GM21423 (cell line): ENCODE data around the gene REXO4.
"Not testable (repeated sequence)": the region's sequence is repeated elsewhere in the genome, so short reads cannot be mapped to it uniquely, and the experiment has no call there.

Experiments used
- ATAC-seq: cut with Tn5 transposase; IDR thresholded peaks from one replicate; pipeline ENCODE4 v1.9.1; 2021; ENCODE audit warnings: mild to moderate bottlenecking, moderate library complexity; ENCODE audit not compliant: unreplicated experiment

Gene REXO4

DNA sequence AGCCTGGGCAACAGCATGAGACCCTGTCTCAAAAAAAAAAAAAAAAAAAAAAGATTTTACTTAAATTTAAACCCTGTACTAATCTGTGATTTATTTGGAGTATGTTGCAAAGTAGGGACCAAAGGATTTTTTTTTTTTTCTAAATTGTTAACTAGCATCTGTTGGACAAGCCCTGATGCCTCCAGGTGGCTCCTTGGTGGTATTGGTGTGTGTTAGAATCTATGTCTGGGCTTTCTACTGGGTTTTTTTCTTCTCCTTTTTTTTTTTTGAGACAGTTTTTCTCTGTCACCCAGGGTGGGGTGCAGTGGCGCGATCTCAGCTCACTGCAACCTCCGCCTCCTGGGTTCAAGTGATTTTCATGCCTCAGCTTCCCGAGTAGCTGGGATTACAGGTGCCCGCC, 34.1 kb upstream of the REXO4 start:
- not testable (repeated sequence) for ATAC-seq

DNA sequence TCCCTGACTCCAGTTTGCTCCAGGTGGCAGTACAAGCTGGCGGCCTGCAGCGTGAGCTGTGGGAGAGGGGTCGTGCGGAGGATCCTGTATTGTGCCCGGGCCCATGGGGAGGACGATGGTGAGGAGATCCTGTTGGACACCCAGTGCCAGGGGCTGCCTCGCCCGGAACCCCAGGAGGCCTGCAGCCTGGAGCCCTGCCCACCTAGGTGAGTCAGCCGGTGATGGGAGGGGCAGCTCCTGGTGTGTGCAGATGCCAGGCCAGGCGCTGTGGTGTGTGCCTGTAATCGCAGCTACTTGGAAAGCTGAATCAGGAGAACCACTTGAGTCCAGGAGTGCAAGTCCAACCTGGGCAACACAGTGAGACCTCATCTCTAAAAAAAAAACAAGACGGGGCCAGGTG, 31.9 kb upstream of the REXO4 start:
- ATAC-seq, result no peak

DNA sequence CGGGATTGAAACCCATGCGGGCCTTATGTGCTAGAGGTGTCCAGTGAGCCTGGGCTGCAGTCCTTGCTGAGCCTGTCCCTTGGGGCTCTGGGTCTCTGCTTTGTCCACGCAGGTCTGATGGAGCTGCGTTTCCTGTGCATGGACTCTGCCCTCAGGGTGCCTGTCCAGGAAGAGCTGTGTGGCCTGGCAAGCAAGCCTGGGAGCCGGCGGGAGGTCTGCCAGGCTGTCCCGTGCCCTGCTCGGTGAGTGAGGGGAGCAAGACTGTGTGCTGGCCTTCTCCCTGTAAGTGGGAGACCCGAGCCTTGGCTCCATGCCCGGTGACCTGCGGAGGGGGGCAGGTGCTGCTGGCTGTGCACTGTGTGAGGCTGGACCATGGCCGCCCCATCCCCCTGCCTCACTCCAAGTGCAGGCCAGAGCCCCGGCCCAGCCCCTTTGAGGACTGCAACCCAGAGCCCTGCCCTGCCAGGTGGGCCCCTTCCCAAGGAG, 30.7 kb upstream of the REXO4 start:
- ATAC-seq, result no peak

DNA sequence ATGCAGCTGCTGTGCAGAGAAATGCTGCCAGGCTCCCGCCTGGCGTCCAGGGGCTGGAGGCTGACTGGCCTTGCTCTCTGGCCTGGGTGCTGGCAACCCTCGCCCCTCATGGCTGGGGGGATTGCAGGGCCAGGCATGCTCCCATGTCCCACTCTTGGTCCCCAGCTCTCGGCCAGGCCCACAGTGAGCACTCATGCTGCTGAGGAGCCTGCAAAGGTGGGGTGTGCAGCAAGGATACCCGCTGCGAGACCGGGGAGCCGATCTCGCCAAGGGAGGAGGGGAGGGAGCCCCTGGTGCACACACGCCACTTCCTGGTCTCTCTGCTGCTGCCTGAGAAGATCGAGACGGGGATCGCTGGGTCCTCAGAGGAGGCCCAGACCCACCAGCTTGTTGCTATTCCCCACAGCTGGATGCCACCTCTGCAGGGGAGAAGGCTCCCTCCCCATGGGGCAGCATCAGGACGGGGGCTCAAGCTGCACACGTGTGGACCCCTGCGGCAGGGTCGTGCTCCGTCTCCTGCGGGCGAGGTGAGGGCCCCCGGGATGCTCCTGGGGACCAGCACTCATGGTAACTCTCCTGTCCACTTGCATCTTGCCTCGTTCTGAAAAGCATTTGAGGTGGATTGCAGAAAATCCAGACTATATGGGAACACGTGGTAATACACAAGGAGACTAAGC, 27.6 kb upstream of the REXO4 start:
- no peak for ATAC-seq

DNA sequence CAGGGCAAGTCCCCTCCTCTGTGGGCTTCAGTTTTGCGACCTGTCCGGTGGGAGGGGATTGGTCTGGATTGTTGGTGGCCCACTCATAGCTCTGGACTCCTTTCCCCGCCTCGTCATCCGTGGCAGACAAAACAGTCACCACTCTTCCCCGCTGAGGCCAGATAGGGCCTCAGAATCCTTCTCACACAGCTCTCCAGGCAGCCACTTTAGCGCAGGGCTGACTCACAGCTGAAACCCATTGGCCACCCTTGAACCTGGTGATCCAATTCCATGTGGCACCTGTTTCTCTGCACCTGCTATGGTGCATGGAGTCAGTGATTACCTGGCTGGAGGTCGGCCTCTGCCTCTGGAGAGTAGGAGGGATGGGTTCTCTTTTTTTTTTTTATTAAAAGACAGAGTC, 26.2 kb upstream of the REXO4 start:
- no peak for ATAC-seq

DNA sequence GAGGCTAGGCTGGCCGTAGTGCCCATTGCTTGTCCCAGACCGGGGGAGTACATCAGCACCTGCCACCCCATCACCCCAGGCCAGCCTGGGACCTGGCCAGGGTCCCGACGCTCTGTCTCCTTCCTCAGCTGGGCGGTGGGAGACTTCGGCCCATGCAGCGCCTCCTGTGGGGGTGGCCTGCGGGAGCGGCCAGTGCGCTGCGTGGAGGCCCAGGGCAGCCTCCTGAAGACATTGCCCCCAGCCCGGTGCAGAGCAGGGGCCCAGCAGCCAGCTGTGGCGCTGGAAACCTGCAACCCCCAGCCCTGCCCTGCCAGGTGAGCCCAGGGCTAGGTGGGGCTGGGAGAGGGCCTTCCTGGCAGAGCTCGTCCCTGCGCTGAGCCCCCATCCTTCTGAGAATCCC, 25.4 kb upstream of the REXO4 start:
- ATAC-seq, result no peak

DNA sequence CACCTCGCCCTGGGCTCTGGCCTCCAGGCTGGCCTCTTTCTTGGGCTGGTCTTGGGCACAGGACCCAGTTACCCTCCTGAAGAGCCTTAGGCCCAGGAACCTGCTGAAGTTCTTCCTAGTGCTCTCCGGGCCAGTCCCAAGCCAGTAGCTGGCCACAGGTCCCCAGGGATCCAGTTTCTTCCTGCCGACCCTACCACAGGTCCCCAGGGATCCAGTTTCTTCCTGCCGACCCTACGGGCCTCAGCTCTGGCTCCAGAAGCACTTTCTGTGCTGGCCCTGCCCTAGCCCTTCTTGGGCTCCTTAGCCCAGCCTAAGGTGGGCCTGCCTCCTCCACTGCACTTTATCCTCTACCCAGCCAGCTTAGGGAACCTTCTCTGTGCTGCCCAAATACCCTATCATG, 23.8 kb upstream of the REXO4 start:
- no peak for ATAC-seq

DNA sequence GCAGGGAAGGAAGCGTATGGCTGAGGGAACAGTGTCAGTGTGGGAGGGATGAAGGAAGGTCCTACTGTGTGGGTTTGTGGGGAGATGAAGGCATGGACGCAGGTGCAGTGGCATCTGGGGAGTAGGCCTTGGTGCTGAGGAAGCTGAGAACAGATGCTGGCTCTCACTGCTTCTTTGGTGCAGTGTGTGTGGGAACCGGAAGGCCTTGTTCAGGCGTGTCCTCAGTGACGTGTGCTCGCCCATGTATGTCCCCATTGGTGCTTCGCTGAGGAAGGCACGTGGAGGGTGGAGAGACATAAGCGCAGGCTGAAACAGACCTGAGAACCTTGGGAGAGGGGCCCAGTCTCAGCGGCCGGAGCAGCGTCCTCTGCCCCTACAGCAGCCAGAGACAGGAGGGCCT, 23.1 kb upstream of the REXO4 start:
- no peak for ATAC-seq

DNA sequence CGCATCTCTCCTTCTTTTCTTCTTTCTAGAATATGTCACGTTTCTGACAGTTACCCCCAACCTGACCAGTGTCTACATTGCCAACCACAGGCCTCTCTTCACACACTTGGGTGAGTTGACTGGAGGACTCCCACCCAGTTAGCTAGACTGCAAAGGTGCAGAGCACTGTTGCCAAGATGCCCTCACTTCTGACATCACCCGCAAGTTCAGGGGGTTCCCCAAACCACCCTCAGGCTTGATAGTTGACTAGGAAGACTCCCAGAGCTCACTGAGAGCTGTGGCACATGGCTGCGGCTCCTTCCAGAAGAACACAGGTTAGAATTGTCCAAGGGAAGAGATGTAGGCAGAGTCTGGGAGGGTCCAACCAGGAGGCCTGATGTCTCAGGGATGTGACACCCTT, 21.5 kb upstream of the REXO4 start:
- no peak for ATAC-seq

DNA sequence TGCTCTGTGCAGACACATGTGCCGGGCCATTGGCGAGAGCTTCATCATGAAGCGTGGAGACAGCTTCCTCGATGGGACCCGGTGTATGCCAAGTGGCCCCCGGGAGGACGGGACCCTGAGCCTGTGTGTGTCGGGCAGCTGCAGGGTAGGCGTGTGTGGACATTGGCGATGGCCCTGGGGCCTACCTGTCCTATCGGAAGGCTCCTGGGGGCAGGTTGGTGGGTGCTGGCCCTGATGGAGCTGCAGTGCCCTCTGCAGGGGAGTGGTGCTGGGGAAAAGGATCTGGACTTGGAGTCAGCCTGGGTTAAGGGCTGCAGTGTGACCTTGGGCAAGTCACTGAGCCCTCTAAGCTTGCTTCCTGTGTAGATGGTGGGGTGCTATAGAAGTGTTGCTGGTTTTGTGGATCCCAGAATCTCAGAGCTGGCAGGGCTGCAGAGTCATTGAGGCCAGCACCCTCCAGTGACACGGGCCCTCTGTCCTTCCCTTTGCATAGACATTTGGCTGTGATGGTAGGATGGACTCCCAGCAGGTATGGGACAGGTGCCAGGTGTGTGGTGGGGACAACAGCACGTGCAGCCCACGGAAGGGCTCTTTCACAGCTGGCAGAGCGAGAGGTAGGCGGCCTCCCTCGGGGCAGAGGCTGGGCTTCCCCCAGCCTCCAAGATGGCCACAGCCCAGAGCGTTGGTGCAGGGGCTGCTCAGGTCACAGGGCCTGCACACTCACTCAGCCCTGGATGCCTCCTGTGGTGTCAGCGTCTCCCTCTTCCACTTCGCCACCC, 20.1 kb upstream of the REXO4 start:
- no peak for ATAC-seq

DNA sequence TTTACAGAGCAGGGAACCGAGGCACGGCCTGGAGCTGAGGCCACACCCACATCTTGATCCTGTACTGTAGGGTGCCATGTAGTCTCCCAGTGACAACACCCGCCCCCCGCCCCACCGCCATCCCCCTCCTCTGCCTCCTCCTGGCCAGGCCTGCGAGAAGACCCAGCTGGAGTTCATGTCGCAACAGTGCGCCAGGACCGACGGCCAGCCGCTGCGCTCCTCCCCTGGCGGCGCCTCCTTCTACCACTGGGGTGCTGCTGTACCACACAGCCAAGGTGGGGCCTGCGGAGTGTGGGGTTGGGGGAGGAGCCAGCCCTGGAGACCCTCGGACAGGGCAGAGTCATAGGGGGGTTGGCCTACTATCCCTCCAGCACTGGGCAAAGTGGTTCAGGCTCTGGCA, 18.9 kb upstream of the REXO4 start:
- no peak for ATAC-seq

DNA sequence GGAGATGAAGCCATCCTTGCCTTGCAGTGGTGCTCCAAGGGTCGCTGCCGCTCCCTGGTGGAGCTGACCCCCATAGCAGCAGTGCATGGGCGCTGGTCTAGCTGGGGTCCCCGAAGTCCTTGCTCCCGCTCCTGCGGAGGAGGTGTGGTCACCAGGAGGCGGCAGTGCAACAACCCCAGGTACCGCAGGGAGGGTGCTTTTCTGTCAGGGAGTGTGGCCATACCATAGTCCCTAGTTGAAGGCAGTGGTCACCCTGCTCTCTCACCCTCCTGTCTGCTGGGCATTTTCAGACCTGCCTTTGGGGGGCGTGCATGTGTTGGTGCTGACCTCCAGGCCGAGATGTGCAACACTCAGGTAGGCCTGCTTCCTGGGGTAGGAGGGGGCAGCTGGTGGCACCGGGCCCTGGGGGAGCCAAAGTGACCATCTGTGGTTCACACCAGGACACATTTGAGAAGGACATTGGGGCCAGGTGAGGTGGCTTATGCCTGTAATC, 15.6 kb upstream of the REXO4 start:
- no peak for ATAC-seq

DNA sequence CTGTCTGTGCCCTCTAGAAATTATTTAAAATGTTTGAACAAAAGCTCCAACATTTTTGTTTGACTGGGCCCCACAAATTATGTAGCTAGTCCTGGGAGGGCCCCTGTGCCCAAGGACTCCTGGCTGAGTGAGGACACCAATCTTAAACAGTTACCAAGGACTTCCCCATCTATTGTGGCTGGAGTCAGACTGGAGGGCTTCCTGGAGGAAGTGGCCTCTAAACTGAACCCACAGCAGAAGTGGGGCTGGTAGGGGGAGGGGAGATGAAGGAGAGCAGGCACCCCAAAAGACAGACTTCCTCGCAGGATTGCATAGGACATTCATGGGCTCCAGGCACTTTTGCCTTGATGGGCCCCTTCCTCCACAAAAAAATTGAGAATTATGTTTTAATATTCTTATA, 12.4 kb upstream of the REXO4 start:
- ATAC-seq, result no peak

DNA sequence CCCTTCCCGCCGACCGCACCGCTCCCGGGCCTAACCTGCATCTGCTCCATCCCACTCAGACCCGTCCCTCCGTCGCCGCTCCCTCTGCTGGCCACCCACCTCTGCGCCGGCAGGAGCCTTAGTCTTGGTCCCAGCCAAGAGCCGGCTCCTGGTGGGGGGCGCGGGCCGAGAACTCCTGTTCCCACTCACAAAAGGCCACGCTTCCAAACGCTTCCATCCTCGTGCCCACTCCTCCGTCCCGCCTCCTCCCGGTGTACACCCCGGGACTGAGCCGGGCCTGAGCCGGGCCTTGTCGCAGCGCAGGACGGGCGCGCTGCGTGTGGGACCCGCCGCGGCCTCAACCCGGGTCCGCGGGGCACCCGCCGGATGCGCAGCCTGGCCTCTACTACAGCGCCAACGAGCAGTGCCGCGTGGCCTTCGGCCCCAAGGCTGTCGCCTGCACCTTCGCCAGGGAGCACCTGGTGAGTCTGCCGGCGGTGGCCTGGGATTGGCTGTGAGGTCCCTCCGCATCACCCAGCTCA, 11.9 kb upstream of the REXO4 start:
- ATAC-seq, result no peak

DNA sequence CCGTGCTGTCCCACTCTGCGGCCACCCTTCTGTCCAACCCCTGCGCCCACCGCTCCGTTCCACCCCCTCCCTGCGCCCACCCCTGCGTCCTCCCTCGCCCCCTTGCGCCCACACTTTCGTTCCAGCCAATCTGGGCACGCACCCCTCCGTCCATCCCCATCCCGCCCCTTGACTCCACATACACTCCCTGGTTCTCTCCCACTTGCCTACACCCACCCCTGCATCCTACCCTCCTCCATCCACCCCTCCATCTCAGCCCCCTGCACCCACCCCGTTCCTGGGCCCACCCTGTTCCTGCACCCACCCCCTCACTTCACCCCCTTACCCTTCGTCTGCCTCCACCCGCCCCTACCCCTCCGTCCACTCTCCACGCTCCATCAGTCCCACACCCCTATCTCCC, 11.4 kb upstream of the REXO4 start:
- no peak for ATAC-seq

DNA sequence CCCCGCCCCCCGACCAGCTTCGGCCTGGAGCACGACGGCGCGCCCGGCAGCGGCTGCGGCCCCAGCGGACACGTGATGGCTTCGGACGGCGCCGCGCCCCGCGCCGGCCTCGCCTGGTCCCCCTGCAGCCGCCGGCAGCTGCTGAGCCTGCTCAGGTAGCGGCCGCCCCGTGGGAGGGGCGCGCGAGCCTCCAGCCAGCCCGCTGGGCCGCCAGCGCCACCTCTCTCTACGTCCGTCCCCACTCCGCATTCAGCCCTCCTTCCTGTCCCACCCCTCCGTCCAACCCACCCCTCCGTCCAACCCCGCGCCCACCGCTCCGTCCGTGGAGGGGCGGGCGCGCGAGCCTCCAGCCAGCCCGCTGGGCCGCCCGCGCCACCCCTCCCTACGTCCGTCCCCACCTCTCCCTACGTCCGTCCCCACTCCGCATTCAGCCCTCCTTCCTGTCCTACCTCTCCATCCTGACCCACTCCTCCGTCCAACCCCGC, 10.8 kb upstream of the REXO4 start:
- no peak for ATAC-seq

DNA sequence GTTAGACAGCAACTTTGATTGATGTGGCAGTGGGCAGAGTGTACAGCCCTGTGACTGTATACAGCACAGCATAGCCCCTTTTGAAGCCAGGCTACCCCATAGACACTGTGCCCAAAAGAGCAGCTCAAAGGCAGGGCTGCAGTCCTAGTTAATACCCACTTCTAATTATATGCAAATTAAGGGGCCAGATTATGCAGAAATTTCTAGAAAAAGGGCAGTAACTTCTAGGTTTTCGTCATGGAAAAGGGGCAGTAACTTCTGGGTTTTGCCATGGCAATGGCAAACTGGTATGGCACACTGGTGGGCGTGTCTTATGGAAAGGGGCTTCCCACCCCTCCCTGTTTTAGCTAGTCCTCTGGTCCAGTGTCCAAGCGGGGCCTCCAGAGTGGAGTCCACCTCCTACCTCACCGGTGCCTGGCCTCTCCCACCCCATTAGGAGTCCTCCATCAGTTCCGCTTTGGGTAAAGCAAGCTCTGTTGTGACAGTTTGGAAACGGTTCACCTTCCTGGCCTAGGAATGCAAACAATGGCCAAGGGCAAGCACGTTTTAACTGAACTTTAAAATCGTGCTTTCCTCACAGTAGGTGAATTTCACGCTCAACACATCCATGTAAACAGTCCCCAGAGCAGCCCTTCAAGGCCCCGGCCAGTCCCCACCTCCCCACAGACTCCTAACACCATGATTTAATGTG, 10.0 kb upstream of the REXO4 start:
- no peak for ATAC-seq

DNA sequence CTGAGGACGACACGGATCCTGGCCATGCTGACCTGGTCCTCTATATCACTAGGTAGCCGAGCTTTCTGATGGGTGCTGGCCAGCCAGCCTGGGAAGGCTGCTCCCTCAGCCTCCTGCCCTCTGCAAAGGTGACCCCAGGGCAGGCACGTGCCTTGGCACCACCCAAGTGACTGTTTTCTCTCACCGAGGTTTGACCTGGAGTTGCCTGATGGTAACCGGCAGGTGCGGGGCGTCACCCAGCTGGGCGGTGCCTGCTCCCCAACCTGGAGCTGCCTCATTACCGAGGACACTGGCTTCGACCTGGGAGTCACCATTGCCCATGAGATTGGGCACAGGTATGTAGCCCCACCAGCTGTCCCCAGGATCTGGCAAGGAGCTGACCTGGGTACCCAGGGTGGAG, 8.2 kb upstream of the REXO4 start:
- ATAC-seq, result no peak

DNA sequence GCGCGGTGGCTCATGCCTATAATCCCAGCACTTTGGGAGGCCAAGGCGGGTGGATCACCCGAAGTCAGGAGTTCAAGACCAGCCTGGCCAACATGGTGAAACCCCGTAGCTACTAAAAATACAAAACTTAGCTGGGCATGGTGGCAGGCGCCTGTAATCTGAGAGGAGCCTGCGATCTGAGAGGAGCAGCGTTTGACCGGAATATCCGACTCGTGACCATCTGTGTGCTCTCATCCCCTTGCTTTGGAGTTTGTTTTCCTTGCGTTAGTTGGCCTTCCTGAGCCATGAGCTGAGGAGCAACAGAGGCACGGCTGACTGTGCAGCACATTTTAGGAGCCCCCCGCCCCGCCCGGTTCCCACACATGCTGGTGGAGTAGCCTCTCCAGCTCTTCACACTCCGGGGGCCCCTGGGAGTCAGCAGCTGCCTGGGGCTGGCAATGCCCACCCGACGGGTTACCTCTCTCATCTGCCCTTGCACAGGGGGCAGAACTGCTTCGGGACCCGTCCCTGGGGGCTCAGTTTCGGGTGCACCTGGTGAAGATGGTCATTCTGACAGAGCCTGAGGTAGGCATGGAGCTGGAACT, 7.3 kb upstream of the REXO4 start:
- ATAC-seq, result no peak

DNA sequence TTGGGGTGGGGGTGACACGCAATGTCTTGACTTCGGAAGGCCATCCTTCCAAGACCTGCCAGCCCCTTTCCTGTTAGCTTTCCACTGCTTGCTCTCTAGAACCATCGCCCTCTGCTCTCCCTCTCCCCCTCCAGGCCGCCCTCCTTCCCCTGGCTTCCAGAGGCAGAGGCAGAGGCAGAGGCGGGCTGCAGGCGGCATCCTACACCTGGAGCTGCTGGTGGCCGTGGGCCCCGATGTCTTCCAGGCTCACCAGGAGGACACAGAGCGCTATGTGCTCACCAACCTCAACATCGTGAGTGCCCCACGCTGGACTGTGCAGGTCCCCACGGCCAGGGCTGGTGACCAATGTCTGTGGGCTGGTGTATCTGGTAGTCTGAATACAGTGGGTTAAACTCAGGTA, 6.4 kb upstream of the REXO4 start:
- no peak for ATAC-seq

DNA sequence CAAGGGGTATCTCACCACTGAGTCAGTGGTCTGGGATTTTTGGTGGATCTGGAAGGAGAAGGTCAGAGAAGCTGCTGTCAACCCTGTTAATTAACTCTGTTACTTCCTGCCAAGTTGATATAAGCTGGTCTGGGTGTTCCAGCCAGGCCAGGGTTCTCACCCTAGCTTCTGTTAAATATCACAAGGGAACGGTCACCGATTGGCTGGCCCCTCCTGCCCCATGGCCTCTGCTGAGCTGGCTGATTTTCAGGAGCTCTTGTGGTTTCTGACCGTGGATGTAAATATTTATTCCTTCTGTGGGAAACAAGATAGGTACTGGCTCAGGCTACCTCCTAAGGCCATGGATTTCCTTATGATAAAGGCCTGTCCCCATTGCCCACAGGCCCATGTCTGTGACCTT, 5.4 kb upstream of the REXO4 start:
- ATAC-seq, result no peak
